ENCODE results near the gene TUBA1A. TPM values are rescaled to one million over a fixed set of nuclear protein-coding genes. Genes with fewer than 3 reads are reported as not detected.
"Not testable (repeated sequence)": the region's sequence is repeated elsewhere in the genome, so short reads cannot be mapped to it uniquely, and the experiment has no call there.

Gene TUBA1A
- polyA plus RNA-seq, 5 donors: 446 to 619 (median 564) TPM

GRCh38 chr12:49165114-49165513 lies 23.8 kb downstream of the TUBA1A start:
- no peak for DNase-seq

DNA sequence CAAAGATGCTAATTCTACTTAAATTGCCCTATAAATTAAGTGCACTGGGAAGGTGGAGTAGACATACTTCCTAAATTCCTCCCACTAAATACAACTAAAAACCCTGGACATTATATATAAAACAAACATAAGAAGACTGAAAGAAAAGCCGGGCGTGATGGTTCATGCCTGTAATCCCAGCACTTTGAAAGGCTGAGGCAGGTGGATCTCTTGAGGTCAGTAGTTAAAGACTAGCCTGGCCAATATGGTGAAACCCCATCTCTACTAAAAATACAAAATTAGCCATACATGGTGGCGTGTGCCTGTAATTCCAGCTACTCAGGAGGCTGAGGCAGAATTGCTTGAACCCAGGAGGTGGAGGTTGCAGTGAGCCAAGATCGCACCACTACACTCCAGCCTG lies 27.0 kb downstream of the TUBA1A start:
- DNase-seq: not testable (repeated sequence)

GRCh38 chr12:49161092-49161795 lies 27.6 kb downstream of the TUBA1A start:
- no peak for DNase-seq

DNA sequence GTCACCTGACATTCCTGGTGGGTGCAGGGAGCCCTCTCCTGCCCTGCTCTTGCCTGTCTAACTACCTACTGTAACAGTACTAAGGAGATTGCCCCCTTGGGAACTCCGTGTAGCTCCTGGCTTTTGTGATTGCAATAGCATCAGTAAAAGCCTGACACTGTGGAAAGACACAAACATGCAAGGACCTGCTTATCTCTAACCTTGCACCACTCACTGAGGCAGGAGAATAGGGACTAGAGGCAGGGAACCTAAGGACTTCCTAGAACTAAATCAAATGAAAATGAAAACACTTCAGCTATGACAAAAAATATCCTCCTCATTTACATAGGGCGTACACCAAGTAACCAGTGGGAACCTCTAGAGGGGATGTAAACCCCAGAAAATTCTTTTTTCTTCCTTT lies 28.5 kb downstream of the TUBA1A start:
- DNase-seq: no peak

DNA sequence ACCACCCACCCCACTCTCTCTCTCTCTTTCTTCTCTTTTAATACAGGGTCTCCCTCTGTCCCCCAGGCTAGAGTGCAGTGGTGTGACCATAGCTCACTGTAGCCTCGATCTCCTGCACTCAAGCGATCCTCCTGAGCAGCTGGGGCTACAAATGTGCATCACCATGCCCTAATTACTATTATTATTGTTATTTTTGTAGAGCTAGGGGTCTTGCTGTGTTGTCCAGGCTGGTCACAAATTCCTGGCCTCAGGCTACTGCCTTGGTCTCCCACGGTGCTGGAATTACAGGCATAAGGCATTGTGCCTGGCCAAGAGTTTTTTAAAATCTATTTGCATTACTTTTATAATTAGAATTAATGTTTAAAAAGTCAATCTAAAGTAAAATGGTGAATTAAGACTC lies 34.7 kb downstream of the TUBA1A start:
- DNase-seq: no peak

DNA sequence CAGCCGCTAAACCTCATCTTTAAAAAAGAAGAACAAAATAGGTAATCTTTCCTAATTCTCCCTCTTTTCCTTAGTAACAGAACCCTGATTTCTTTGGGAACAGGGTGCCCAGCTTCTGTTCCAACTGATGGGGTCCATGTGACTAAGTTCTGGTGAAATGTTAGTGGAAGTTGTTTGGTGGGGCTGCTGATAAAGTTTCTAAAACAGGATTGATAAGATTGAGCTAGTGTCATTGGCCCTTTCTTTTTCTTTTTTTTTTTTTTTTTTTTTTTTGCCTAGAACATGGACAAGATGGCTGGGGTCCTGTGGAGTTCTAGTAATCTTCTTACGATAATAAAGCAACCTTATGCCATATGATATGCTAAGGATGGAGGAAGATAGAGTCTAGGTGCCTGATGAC lies 41.5 kb downstream of the TUBA1A start:
- no peak for DNase-seq

GRCh38 chr12:49146406-49146805 lies 42.5 kb downstream of the TUBA1A start:
- no peak for DNase-seq

- no peak for DNase-seq
These were observed 44.5 kb downstream of the TUBA1A start for GRCh38 chr12:49144384-49144783.

DNA sequence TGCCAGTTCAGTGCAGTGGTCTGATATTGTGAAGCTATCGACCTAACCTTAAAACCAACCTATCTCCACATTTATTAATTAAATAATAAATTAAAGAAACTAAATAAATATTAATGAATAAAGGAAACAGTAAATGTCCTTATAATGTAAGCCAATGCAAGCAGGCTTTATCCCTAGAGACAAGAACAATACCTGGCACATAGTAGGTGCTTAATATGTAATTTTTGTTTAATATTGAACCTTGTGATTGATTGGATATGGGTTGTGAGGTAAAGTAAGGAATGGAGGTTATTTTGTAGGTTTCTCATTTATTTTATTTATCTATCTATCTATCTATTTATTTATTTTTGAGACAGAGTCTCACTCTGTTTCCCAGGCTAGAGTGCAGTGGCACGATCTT lies 49.9 kb downstream of the TUBA1A start:
- DNase-seq: no peak

DNA sequence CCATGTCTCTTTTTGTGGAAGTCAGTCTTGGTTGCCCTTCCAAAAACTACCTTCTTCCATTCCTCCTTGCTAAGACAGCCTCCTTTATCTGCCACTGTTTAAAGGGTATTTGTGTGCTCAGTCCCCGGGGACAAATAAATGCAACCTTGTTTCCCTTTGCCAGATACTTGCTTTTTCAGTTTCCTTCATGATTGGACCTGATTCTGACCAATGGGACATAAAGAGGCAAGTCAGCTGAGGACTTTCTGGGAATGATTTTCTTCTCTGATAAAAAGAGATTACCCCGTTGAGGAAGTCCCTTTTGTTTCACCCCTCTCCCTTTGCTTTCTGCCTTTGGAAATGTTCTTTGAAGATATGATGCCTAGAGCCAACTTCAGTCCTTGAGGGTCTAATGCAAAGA lies 50.3 kb downstream of the TUBA1A start:
- no peak for DNase-seq

GRCh38 chr12:49137476-49137875 lies 51.4 kb downstream of the TUBA1A start:
- DNase-seq: no peak

DNA sequence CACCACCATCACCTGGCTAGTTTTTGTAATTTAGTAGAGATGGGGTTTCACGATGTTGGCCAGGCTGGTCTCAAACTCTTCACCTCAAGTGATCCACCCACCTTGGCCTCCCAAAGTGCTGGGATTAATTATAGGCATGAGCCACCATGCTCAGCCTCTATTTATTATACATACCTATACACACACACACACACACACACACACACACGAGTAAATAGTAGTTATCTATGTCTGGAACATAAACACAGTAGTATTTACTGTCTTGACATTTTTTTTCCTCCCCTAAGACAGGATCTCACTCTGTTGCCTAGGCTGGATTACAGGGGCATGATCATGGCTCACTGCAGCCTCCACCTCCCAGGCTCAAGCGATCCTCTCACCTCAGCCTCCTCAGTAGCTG lies 51.9 kb downstream of the TUBA1A start:
- DNase-seq: not testable (repeated sequence)

Other genes with a start within 250 kb of the TUBA1A start
- 100 to 1,000 TPM in 3 of 5 donors, 10 to 100 TPM in 2; 91.5 to 109 (median 103) TPM for gene ARF3, start 231.6 kb downstream of the TUBA1A start, polyA plus RNA-seq (ENCODE audit: insufficient read depth in 1 of 5, insufficient read length in 5 of 5, low replicate concordance in 1 of 5)
- under 1 TPM in 2 of 5 donors, not detected in 3; 0.15 to 0.25 TPM for gene WNT10B, start 217.3 kb downstream of the TUBA1A start, polyA plus RNA-seq (ENCODE audit: insufficient read depth in 1 of 5, insufficient read length in 5 of 5, low replicate concordance in 1 of 5)
- gene WNT1, start 210.8 kb downstream of the TUBA1A start, polyA plus RNA-seq (ENCODE audit: insufficient read depth in 1 of 5, insufficient read length in 5 of 5, low replicate concordance in 1 of 5): not detected
- under 1 TPM; 0.05 to 0.56 (median 0.10) TPM for gene DDN, start 189.7 kb downstream of the TUBA1A start, polyA plus RNA-seq (ENCODE audit: insufficient read depth in 1 of 5, insufficient read length in 5 of 5, low replicate concordance in 1 of 5)
- 10 to 100 TPM; 64.9 to 82.7 (median 75.6) TPM for gene PRKAG1, start 170.3 kb downstream of the TUBA1A start, polyA plus RNA-seq (ENCODE audit: insufficient read depth in 1 of 5, insufficient read length in 5 of 5, low replicate concordance in 1 of 5)
- gene KMT2D, start 128.3 kb downstream of the TUBA1A start, polyA plus RNA-seq (ENCODE audit: insufficient read depth in 1 of 5, insufficient read length in 5 of 5, low replicate concordance in 1 of 5): 10 to 100 TPM; 47.8 to 69.3 (median 51.7) TPM
- 1 to 10 TPM; 2.1 to 3.5 (median 2.5) TPM for gene RHEBL1, start 119.1 kb downstream of the TUBA1A start, polyA plus RNA-seq (ENCODE audit: insufficient read depth in 1 of 5, insufficient read length in 5 of 5, low replicate concordance in 1 of 5)
- 1 to 10 TPM in 1 of 5 donors, under 1 TPM in 4; 0.51 to 1.2 (median 0.60) TPM for gene DHH, start 94.3 kb downstream of the TUBA1A start, polyA plus RNA-seq (ENCODE audit: insufficient read depth in 1 of 5, insufficient read length in 5 of 5, low replicate concordance in 1 of 5)
- gene LMBR1L, start 78.2 kb downstream of the TUBA1A start, polyA plus RNA-seq (ENCODE audit: insufficient read depth in 1 of 5, insufficient read length in 5 of 5, low replicate concordance in 1 of 5): 100 to 1,000 TPM in 1 of 5 donors, 10 to 100 TPM in 4; 68.2 to 111 (median 78.8) TPM
- gene TUBA1B, start 57.7 kb downstream of the TUBA1A start, polyA plus RNA-seq (ENCODE audit: insufficient read depth in 1 of 5, insufficient read length in 5 of 5, low replicate concordance in 1 of 5): 1,000 to 10,000 TPM in 4 of 5 donors, 100 to 1,000 TPM in 1; 942 to 1,422 (median 1,100) TPM
- gene TUBA1C, start 76.0 kb upstream of the TUBA1A start, polyA plus RNA-seq (ENCODE audit: insufficient read depth in 1 of 5, insufficient read length in 5 of 5, low replicate concordance in 1 of 5): 100 to 1,000 TPM; 121 to 180 (median 171) TPM
- 1 to 10 TPM in 4 of 5 donors, under 1 TPM in 1; 0.80 to 3.0 (median 1.3) TPM for gene PRPH, start 106.1 kb upstream of the TUBA1A start, polyA plus RNA-seq (ENCODE audit: insufficient read depth in 1 of 5, insufficient read length in 5 of 5, low replicate concordance in 1 of 5)
- 10 to 100 TPM; 21.1 to 49.1 (median 31.3) TPM for gene TROAP, start 134.2 kb upstream of the TUBA1A start, polyA plus RNA-seq (ENCODE audit: insufficient read depth in 1 of 5, insufficient read length in 5 of 5, low replicate concordance in 1 of 5)
- under 1 TPM in 1 of 5 donors, not detected in 4; 0.06 TPM for gene C1QL4, start 148.1 kb upstream of the TUBA1A start, polyA plus RNA-seq (ENCODE audit: insufficient read depth in 1 of 5, insufficient read length in 5 of 5, low replicate concordance in 1 of 5)
- 1 to 10 TPM; 3.3 to 7.5 (median 5.3) TPM for gene DNAJC22, start 157.8 kb upstream of the TUBA1A start, polyA plus RNA-seq (ENCODE audit: insufficient read depth in 1 of 5, insufficient read length in 5 of 5, low replicate concordance in 1 of 5)
- gene SPATS2, start 178.4 kb upstream of the TUBA1A start, polyA plus RNA-seq (ENCODE audit: insufficient read depth in 1 of 5, insufficient read length in 5 of 5, low replicate concordance in 1 of 5): 10 to 100 TPM; 55.9 to 77.0 (median 66.8) TPM

Data from right lung (tissue), 5 donors.